ENCODE results near the gene CDH4.
A peak's percentile ranks its signal among the peaks of the same experiment; 100 is the strongest.

The CDH4 gene

GRCh38 chr20:61539706-61540360 is 287.8 kb downstream of the CDH4 start:
- no peak for DNase-seq

- DNase-seq = no peak
Measured at GRCh38 chr20:61541537-61541936, 289.5 kb downstream of the CDH4 start.

GRCh38 chr20:61543086-61543485 is 291.0 kb downstream of the CDH4 start:
- DNase-seq = no peak

- DNase-seq = no peak
Measured at GRCh38 chr20:61543931-61544745, 292.1 kb downstream of the CDH4 start.

- no peak for DNase-seq
Measured at GRCh38 chr20:61544910-61545889, 293.1 kb downstream of the CDH4 start.

- no peak for DNase-seq
Measured at GRCh38 chr20:61546641-61547040, 294.6 kb downstream of the CDH4 start.

- no peak for DNase-seq
Measured at GRCh38 chr20:61548069-61548468, 296.0 kb downstream of the CDH4 start.

GRCh38 chr20:61549865-61550264 is 297.8 kb downstream of the CDH4 start:
- no peak for DNase-seq

- DNase-seq = no peak
Measured at GRCh38 chr20:61551401-61551800, 299.3 kb downstream of the CDH4 start.

- DNase-seq = no peak
Measured at GRCh38 chr20:61554617-61555016, 302.6 kb downstream of the CDH4 start.

- DNase-seq = no peak
Measured at GRCh38 chr20:61555566-61555965, 303.5 kb downstream of the CDH4 start.

GRCh38 chr20:61556111-61556510 is 304.1 kb downstream of the CDH4 start:
- peak; percentile 76 for DNase-seq

GRCh38 chr20:61556673-61557072 is 304.6 kb downstream of the CDH4 start:
- no peak for DNase-seq

- no peak for DNase-seq
Measured at GRCh38 chr20:61557621-61558020, 305.6 kb downstream of the CDH4 start.

GRCh38 chr20:61558726-61559125 is 306.7 kb downstream of the CDH4 start:
- DNase-seq = no peak

GRCh38 chr20:61559706-61560315 is 307.8 kb downstream of the CDH4 start:
- no peak for DNase-seq

- peak; percentile 72 for DNase-seq
Measured at GRCh38 chr20:61560361-61560853, 308.3 kb downstream of the CDH4 start.

- DNase-seq = no peak
Measured at GRCh38 chr20:61561111-61561830, 309.2 kb downstream of the CDH4 start.

- no peak for DNase-seq
Measured at GRCh38 chr20:61562491-61562890, 310.4 kb downstream of the CDH4 start.

GRCh38 chr20:61562897-61563504 is 310.9 kb downstream of the CDH4 start:
- DNase-seq = no peak

GRCh38 chr20:61564628-61565027 is 312.6 kb downstream of the CDH4 start:
- DNase-seq = no peak

Measured in islet precursor cell (in vitro differentiated cells).